GM12878 (cell line): ENCODE measurements around the gene LTB4R. TPM values are rescaled to one million over a fixed set of nuclear protein-coding genes. Genes with fewer than 3 reads are reported as not detected.

Experiments
- ATAC-seq: fragments of 200-7000 bp; cut with Tn5 transposase; 3 replicates; pipeline ENCODE4 v1.9.1; 2020; ENCODE audit warnings: mild to moderate bottlenecking, moderate library complexity
- BruUV-seq: library from RNA; stranded (reverse); fragments of 400-500 nt; replicated peaks from 2 replicates; lab custom pipeline; 2021; lab: Mats Ljungman, UMichigan
- CTCF ChIA-PET: fragments of 300-600 bp; sonication (Branson Sonifier 250); formaldehyde crosslinking; extraction: SDS; loops from one replicate; lab custom pipeline; 2021; ENCODE audit warnings: inconsistent platforms; lab: Yijun Ruan, JAX
- POLR2A ChIA-PET: fragments of 350-600 bp; formaldehyde crosslinking; extraction: SDS; loops from one replicate; lab custom pipeline; 2021; ENCODE audit warnings: inconsistent platforms; lab: Charles Lee
- RAD21 ChIA-PET: fragments of 300-600 bp; sonication (Branson Sonifier 250); formaldehyde crosslinking; loops from one replicate; lab custom pipeline; 2023; ENCODE audit warnings: antibody characterized with exemption; ENCODE audit not compliant: unreplicated experiment; lab: Charles Lee
- SMC1A ChIA-PET: fragments of 300-600 bp; sonication (Branson Sonifier 250); formaldehyde crosslinking; loops from one replicate; lab custom pipeline; 2023; ENCODE audit not compliant: unreplicated experiment, uncharacterized antibody; lab: Charles Lee
- DNase-seq: peaks from one replicate; pipeline ENCODE4 v3.0.0-alpha.2; 2011; ENCODE audit warnings: low read depth, low spot score
- FAIRE-seq: peaks from 3 replicates; lab custom pipeline; 2011; peaks lifted over from hg19 to GRCh38; lab: Jason Lieb, UNC
- H2AFZ ChIP-seq: 2 replicates; pipeline ENCODE4 v1.6.0; 2011; ENCODE audit warnings: low read depth, low read length, control low read depth; ENCODE audit not compliant: control insufficient read depth
- H3K27ac ChIP-seq: 2 replicates; pipeline ENCODE4 v1.5.1; 2011; ENCODE audit warnings: control low read depth; ENCODE audit not compliant: control insufficient read depth, insufficient read depth
- H3K27me3 ChIP-seq, 2 experiments: replicated peaks in 1 of 2; 2 replicates each; pipeline versions ENCODE4 v1.6.0 to v1.6.1; 2011; ENCODE audit warnings: low read length in 1 of 2; ENCODE audit not compliant: control insufficient read depth in 2 of 2, insufficient read depth in 2 of 2
- H3K36me3 ChIP-seq, 2 experiments: 2 replicates each; pipeline ENCODE4 v1.5.1; 2011; ENCODE audit warnings: low read length in 1 of 2; ENCODE audit not compliant: control insufficient read depth in 2 of 2, insufficient read depth in 2 of 2
- H3K4me1 ChIP-seq: 2 replicates; pipeline ENCODE4 v1.6.1; 2011; ENCODE audit warnings: mild to moderate bottlenecking, low read length, moderate library complexity, mixed read lengths; ENCODE audit not compliant: control insufficient read depth, insufficient read depth
- H3K4me2 ChIP-seq: 2 replicates; pipeline ENCODE4 v1.6.0; 2011; ENCODE audit warnings: control low read depth; ENCODE audit not compliant: control insufficient read depth, insufficient read depth
- H3K4me3 ChIP-seq: fragments of 200-600 bp; sonication (generic); 2 replicates; pipeline ENCODE4 v1.5.1; 2016
- H3K79me2 ChIP-seq: 2 replicates; pipeline ENCODE4 v1.6.0; 2011; ENCODE audit warnings: low read length; ENCODE audit not compliant: control insufficient read depth, insufficient read depth
- H3K9ac ChIP-seq: 2 replicates; pipeline ENCODE4 v1.8.0; 2011; ENCODE audit warnings: low read length, control low read depth, mixed read lengths; ENCODE audit not compliant: control insufficient read depth, insufficient read depth
- H3K9me3 ChIP-seq: replicated peaks from 3 replicates; pipeline ENCODE4 v1.5.1; 2011; ENCODE audit warnings: mild to moderate bottlenecking, low read length; ENCODE audit not compliant: control insufficient read depth, insufficient read depth
- H4K20me1 ChIP-seq: 2 replicates; pipeline ENCODE4 v1.6.0; 2011; ENCODE audit not compliant: control insufficient read depth, insufficient read depth
- ATF7 ChIP-seq: fragments of 450-650 bp; IDR thresholded peaks from 2 replicates; pipeline ENCODE4 v1.6.1; 2016; ENCODE audit warnings: low read depth, mild to moderate bottlenecking
- CHD4 ChIP-seq: fragments of 200-600 bp; sonication (generic); IDR thresholded peaks from 2 replicates; pipeline ENCODE4 v1.6.1; 2016; ENCODE audit warnings: mild to moderate bottlenecking
- IRF4 ChIP-seq: IDR thresholded peaks from 2 replicates; pipeline ENCODE4 v1.6.1; 2011; ENCODE audit warnings: low read depth, low read length
- KLF5 ChIP-seq: fragments of 450-650 bp; IDR thresholded peaks from 2 replicates; pipeline ENCODE4 v1.6.1; 2014; ENCODE audit warnings: mild to moderate bottlenecking; ENCODE audit not compliant: partially characterized antibody
- MEF2A ChIP-seq: IDR thresholded peaks from 2 replicates; pipeline ENCODE4 v1.6.1; 2011; ENCODE audit warnings: low read depth, mild to moderate bottlenecking, low read length, moderate library complexity; ENCODE audit not compliant: insufficient read depth
- NFIC ChIP-seq: IDR thresholded peaks from 2 replicates; pipeline ENCODE4 v1.6.1; 2012; ENCODE audit warnings: low read depth, mild to moderate bottlenecking, inconsistent platforms, low read length, moderate library complexity
- NR2C1 ChIP-seq: fragments of 450-650 bp; IDR thresholded peaks from 2 replicates; pipeline ENCODE4 v1.6.1; 2017; ENCODE audit warnings: antibody characterized with exemption, mild to moderate bottlenecking, moderate library complexity
- POLR2AphosphoS5 ChIP-seq: IDR thresholded peaks from 2 replicates; pipeline ENCODE4 v1.6.1; 2011; ENCODE audit warnings: mild to moderate bottlenecking, low read length, inconsistent platforms
- TARDBP ChIP-seq: IDR thresholded peaks from 2 replicates; pipeline ENCODE4 v1.6.1; 2016; ENCODE audit warnings: borderline replicate concordance
- WRNIP1 ChIP-seq: IDR thresholded peaks from 2 replicates; pipeline ENCODE4 v1.6.1; 2011; ENCODE audit warnings: low read depth, low read length, improper control_type of control experiment, borderline replicate concordance
- YBX1 ChIP-seq: fragments of 450-650 bp; IDR thresholded peaks from 2 replicates; pipeline ENCODE4 v1.6.1; 2016; ENCODE audit warnings: antibody characterized with exemption
- ZNF24 ChIP-seq: fragments of 450-650 bp; IDR thresholded peaks from 2 replicates; pipeline ENCODE4 v1.6.1; 2017; ENCODE audit warnings: antibody characterized with exemption, mild to moderate bottlenecking
- WGBS: methylation state at CpG from one replicate; pipeline ENCODE4 v1.1.6; 2016; ENCODE audit warnings: low lambda C conversion rate; ENCODE audit not compliant: insufficient replicate concordance, insufficient coverage; ENCODE audit errors: missing lambda C conversion rate; 5-methylcytosine and 5-hydroxymethylcytosine counted together
- in situ Hi-C: fragments of 300-500 bp; cut with MboI; formaldehyde crosslinking; loops from 9 replicates; pipeline ENCODE4 v1.14.3; 2018; ENCODE audit warnings: mixed read lengths
- intact Hi-C: fragments of 100-400 bp; cut with micrococcal nuclease; formaldehyde crosslinking; loops from one replicate; pipeline ENCODE4 v1.14.2; 2022; ENCODE audit not compliant: unreplicated experiment
- polyA plus RNA-seq, 11 experiments: library from polyadenylated mRNA; depleted of rRNA in 4 of 11; unstranded in 6 of 11; stranded (reverse) in 5 of 11; fragments of >200 nt; fragmentation: Nextera tagmentation in 4 of 11; fragmentation: Illumina TruSeq in 1 of 11; extraction: Ambion mirVana in 4 of 11; extraction: Trizol in 1 of 11; gene quantifications; 1 replicate in 1 of 11; 2 replicates in 10 of 11; pipeline versions ENCODE4 v1.2.1 to v1.2.3, GENCODE V29; 2011 to 2016; ENCODE audit warnings: inconsistent platforms in 2 of 11, missing spikeins in 2 of 11, low read depth in 1 of 11
- total RNA-seq, 4 experiments: library from RNA; depleted of rRNA in 3 of 4; stranded (reverse); fragments of >200 nt in 3 of 4; fragmentation: Illumina TruSeq in 1 of 4; extraction: Trizol in 1 of 4; gene quantifications; 2 replicates each; pipeline versions ENCODE4 v1.2.1 to v1.2.3, GENCODE V29; 2013 to 2021
- TF ChIP-seq, protein P1 (sequence below): fragments of 450-650 bp; formaldehyde crosslinking; IDR thresholded peaks from 2 replicates; pipeline ENCODE4 v1.4.0; 2020; ENCODE audit warnings: mild to moderate bottlenecking, moderate library complexity
- TF ChIP-seq, protein P2 (sequence below): fragments of 450-650 bp; IDR thresholded peaks from 2 replicates; pipeline ENCODE4 v1.6.1; 2017; ENCODE audit warnings: low read depth, mild to moderate bottlenecking, moderate library complexity
- TF ChIP-seq, protein P3 (sequence below): IDR thresholded peaks from 2 replicates; pipeline ENCODE4 v1.6.1; 2012; ENCODE audit warnings: low read depth, low read length, improper control_type of control experiment
- TF ChIP-seq, protein P4 (sequence below): fragments of 150-350 bp; IDR thresholded peaks from 2 replicates; pipeline ENCODE4 v1.6.1; 2014; ENCODE audit warnings: mild to moderate bottlenecking, low read depth, low read length

Gene LTB4R
- total and polyA plus RNA-seq, 10 of the 15 experiments (the other 5 are each of a cell fraction or from before 2014, with no cell fraction given): 1.2 to 14.0 (median 4.0) TPM

DNA sequence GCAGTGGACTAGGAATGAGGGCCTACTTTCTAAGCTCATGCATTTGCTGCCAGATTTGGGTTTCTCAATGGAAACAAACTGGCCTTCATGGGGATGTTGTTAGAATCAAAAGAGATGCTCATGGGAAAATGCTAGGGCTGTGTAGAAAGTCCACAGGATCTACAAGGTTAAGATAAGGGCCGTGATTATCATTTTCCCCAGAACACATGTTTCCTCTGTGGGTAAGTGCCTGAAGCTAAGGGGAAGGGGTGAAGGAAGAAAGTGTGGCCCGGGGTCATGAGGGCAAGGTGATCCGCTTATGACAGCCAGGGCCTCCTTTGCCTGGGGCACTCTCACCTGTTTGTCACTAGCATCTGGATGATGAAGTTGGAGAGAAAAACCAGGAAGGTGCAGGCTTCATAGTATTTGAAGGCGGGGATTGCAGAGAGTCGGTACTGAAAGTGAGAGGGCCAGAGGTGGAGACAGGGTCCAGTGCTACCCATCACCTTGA lies 13.8 kb downstream of the LTB4R start:
- no peaks in the 10 kb centered on the region for H3K36me3 ChIP-seq
- no peaks in the 10 kb centered on the region for H3K27me3 ChIP-seq
- no peaks in the 10 kb centered on the region for H3K79me2 ChIP-seq
- SMC1A ChIA-PET: interaction anchor here (1.2 kb wide), 1 partner anchor 106 kb away, joined by 3 read pairs; no protein-coding TSS in a partner anchor
- intact Hi-C loops: no loop called here
- FAIRE-seq (no peak), ATAC-seq (no peak)
- BruUV-seq: no TSS peak
- WGBS: 55% methylated on average over 5 of the region's 5 CpGs
- RAD21 ChIA-PET: interaction anchor here (1.2 to 1.6 kb wide), 3 partner anchors 17 to 107 kb away, joined by 3 to 6 read pairs (median 3); partner anchors contain the start of gene TINF2
- POLR2A ChIA-PET: interaction anchor here (0.6 kb wide), 1 partner anchor 196 kb away, joined by 4 read pairs; no protein-coding TSS in a partner anchor
- H3K9me3 ChIP-seq: no peaks in the 10 kb centered on the region
- H2AFZ ChIP-seq: no peak overlapping the region
- TF ChIP-seq IRF4: no peak
- TF ChIP-seq, protein P1, sequence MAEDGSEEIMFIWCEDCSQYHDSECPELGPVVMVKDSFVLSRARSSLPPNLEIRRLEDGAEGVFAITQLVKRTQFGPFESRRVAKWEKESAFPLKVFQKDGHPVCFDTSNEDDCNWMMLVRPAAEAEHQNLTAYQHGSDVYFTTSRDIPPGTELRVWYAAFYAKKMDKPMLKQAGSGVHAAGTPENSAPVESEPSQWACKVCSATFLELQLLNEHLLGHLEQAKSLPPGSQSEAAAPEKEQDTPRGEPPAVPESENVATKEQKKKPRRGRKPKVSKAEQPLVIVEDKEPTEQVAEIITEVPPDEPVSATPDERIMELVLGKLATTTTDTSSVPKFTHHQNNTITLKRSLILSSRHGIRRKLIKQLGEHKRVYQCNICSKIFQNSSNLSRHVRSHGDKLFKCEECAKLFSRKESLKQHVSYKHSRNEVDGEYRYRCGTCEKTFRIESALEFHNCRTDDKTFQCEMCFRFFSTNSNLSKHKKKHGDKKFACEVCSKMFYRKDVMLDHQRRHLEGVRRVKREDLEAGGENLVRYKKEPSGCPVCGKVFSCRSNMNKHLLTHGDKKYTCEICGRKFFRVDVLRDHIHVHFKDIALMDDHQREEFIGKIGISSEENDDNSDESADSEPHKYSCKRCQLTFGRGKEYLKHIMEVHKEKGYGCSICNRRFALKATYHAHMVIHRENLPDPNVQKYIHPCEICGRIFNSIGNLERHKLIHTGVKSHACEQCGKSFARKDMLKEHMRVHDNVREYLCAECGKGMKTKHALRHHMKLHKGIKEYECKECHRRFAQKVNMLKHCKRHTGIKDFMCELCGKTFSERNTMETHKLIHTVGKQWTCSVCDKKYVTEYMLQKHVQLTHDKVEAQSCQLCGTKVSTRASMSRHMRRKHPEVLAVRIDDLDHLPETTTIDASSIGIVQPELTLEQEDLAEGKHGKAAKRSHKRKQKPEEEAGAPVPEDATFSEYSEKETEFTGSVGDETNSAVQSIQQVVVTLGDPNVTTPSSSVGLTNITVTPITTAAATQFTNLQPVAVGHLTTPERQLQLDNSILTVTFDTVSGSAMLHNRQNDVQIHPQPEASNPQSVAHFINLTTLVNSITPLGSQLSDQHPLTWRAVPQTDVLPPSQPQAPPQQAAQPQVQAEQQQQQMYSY: no peak
- TF ChIP-seq NFIC: no peak
- no peak for TF ChIP-seq ATF7
- TF ChIP-seq, protein P2, sequence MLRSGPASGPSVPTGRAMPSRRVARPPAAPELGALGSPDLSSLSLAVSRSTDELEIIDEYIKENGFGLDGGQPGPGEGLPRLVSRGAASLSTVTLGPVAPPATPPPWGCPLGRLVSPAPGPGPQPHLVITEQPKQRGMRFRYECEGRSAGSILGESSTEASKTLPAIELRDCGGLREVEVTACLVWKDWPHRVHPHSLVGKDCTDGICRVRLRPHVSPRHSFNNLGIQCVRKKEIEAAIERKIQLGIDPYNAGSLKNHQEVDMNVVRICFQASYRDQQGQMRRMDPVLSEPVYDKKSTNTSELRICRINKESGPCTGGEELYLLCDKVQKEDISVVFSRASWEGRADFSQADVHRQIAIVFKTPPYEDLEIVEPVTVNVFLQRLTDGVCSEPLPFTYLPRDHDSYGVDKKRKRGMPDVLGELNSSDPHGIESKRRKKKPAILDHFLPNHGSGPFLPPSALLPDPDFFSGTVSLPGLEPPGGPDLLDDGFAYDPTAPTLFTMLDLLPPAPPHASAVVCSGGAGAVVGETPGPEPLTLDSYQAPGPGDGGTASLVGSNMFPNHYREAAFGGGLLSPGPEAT: no peak
- no peak for TF ChIP-seq TARDBP
- TF ChIP-seq ZNF24: no peak
- no peak for TF ChIP-seq WRNIP1
- TF ChIP-seq, protein P3, sequence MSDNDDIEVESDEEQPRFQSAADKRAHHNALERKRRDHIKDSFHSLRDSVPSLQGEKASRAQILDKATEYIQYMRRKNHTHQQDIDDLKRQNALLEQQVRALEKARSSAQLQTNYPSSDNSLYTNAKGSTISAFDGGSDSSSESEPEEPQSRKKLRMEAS: no peak
- no peak for TF ChIP-seq MEF2A
- TF ChIP-seq YBX1: no peak
- TF ChIP-seq KLF5: no peak
- TF ChIP-seq NR2C1: no peak
- no peak for TF ChIP-seq CHD4
- no peak for TF ChIP-seq POLR2AphosphoS5
- TF ChIP-seq, protein P4, sequence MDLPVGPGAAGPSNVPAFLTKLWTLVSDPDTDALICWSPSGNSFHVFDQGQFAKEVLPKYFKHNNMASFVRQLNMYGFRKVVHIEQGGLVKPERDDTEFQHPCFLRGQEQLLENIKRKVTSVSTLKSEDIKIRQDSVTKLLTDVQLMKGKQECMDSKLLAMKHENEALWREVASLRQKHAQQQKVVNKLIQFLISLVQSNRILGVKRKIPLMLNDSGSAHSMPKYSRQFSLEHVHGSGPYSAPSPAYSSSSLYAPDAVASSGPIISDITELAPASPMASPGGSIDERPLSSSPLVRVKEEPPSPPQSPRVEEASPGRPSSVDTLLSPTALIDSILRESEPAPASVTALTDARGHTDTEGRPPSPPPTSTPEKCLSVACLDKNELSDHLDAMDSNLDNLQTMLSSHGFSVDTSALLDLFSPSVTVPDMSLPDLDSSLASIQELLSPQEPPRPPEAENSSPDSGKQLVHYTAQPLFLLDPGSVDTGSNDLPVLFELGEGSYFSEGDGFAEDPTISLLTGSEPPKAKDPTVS: no peak
- TF ChIP-seq, all 136 proteins: peak for 0
- Histone ChIP-seq H3K4me1 (no peaks in the 10 kb centered on the region), H3K9ac (no peak overlapping the region), H3K27ac (no peak overlapping the region), H3K4me3 (no peak overlapping the region), H4K20me1 (no peaks in the 10 kb centered on the region), H3K4me2 (no peak overlapping the region)
- in situ Hi-C loops: no loop called here
- DNase-seq: no peak
- CTCF ChIA-PET: interaction anchor here (0.8 to 1.8 kb wide), 5 partner anchors 15 to 112 kb away, joined by 3 to 13 read pairs (median 3); partner anchors contain the start of genes CIDEB and RIPK3
